OCI-LY1 (cell line): Measurements from ENCODE around the gene ENTPD3.

ENCODE experiments used
- H2AFZ ChIP-seq: fragments of 200-600 bp; sonication (generic), shearing (Covaris generic); 2 replicates; pipeline ENCODE4 v1.6.0; 2014; ENCODE audit warnings: antibody characterized with exemption, mild to moderate bottlenecking, low read length
- H3F3A ChIP-seq: fragments of 200-600 bp; sonication (generic), shearing (Covaris generic); 2 replicates; pipeline ENCODE4 v1.6.0; 2014; ENCODE audit warnings: mild to moderate bottlenecking, antibody characterized with exemption, low read length, moderate library complexity; ENCODE audit not compliant: insufficient read depth
- H3K27ac ChIP-seq: fragments of 200-600 bp; sonication (generic); 2 replicates; pipeline ENCODE4 v1.5.1; 2014; ENCODE audit warnings: low read length, mixed run types, mild to moderate bottlenecking, low read depth; ENCODE audit not compliant: poor library complexity, severe bottlenecking
- H3K27me3 ChIP-seq: fragments of 200-600 bp; sonication (generic); 2 replicates; pipeline ENCODE4 v1.6.0; 2014; ENCODE audit warnings: antibody characterized with exemption, mild to moderate bottlenecking, low read length, moderate library complexity; ENCODE audit not compliant: insufficient read depth
- H3K36me3 ChIP-seq: fragments of 200-600 bp; sonication (generic); 2 replicates; pipeline ENCODE4 v1.6.1; 2014; ENCODE audit warnings: mild to moderate bottlenecking, antibody characterized with exemption, low read length, moderate library complexity, mixed read lengths; ENCODE audit not compliant: insufficient read depth
- H3K4me1 ChIP-seq: fragments of 200-600 bp; sonication (generic); 2 replicates; pipeline ENCODE4 v1.5.1; 2014; ENCODE audit warnings: mild to moderate bottlenecking, low read length, moderate library complexity; ENCODE audit not compliant: insufficient read depth, severe bottlenecking
- H3K4me2 ChIP-seq: fragments of 200-600 bp; sonication (generic), shearing (Covaris generic); 2 replicates; pipeline ENCODE4 v1.6.1; 2014; ENCODE audit warnings: low read length
- H3K4me3 ChIP-seq: fragments of 200-600 bp; sonication (generic); 2 replicates; pipeline ENCODE4 v1.5.1; 2014; ENCODE audit warnings: low read length, low read depth, mild to moderate bottlenecking, mixed read lengths; ENCODE audit not compliant: poor library complexity, severe bottlenecking
- H3K79me2 ChIP-seq: fragments of 200-600 bp; shearing (Covaris generic); 2 replicates; pipeline ENCODE4 v1.6.1; 2016; ENCODE audit warnings: mixed run types, low read length, mixed read lengths; ENCODE audit not compliant: insufficient read depth
- H3K9ac ChIP-seq: fragments of 200-600 bp; sonication (generic), shearing (Covaris generic); 2 replicates; pipeline ENCODE4 v1.6.1; 2014; ENCODE audit warnings: mild to moderate bottlenecking, low read length, mixed read lengths
- H3K9me2 ChIP-seq: fragments of 200-600 bp; sonication (generic), shearing (Covaris generic); 2 replicates; pipeline ENCODE4 v1.6.1; 2014; ENCODE audit warnings: low read depth, mild to moderate bottlenecking, low read length, mixed read lengths
- H3K9me3 ChIP-seq: fragments of 200-600 bp; shearing (Covaris generic); 2 replicates; pipeline ENCODE4 v1.6.1; 2014; ENCODE audit warnings: low read length, mixed read lengths
- H4K20me1 ChIP-seq: fragments of 200-600 bp; sonication (generic), shearing (Covaris generic); 2 replicates; pipeline ENCODE4 v1.6.0; 2016; ENCODE audit warnings: mild to moderate bottlenecking, low read length; ENCODE audit not compliant: insufficient read depth
- CTCF ChIP-seq: fragments of 200-600 bp; sonication (generic), shearing (Covaris generic); IDR thresholded peaks from 2 replicates; pipeline ENCODE4 v1.5.1; 2017; ENCODE audit warnings: mild to moderate bottlenecking, antibody characterized with exemption, low read length, moderate library complexity, mixed read lengths
- EZH2 ChIP-seq: fragments of 200-600 bp; sonication (generic), shearing (Covaris generic); IDR thresholded peaks from 2 replicates; pipeline ENCODE4 v1.8.0; 2017; ENCODE audit warnings: borderline replicate concordance, mixed run types, mild to moderate bottlenecking, antibody characterized with exemption, low read length, moderate library complexity, mixed read lengths

ENTPD3 gene

GRCh38 chr3:40465111-40465407 lies 78.1 kb downstream of the ENTPD3 start:
- Histone ChIP-seq H3K4me2 (no peak overlapping the region), H3K9me2 (no peaks in the 10 kb centered on the region), H3K36me3 (peaks cover 65% of the 10 kb centered on the region), H3F3A (peaks cover 15% of the 10 kb centered on the region), H3K9ac (no peak overlapping the region), H3K4me3 (no peak overlapping the region), H3K27me3 (no peaks in the 10 kb centered on the region), H4K20me1 (no peaks in the 10 kb centered on the region), H3K9me3 (no peaks in the 10 kb centered on the region), H3K27ac (no peak overlapping the region), H3K79me2 (no peaks in the 10 kb centered on the region), H3K4me1 (peaks cover under 1% of the 10 kb centered on the region), H2AFZ (no peak overlapping the region)
- TF ChIP-seq CTCF (no peak), EZH2 (no peak)

GRCh38 chr3:40465456-40465855 lies 78.5 kb downstream of the ENTPD3 start:
- H3K36me3 ChIP-seq, result peaks cover 61% of the 10 kb centered on the region
- H3K79me2 ChIP-seq, result no peaks in the 10 kb centered on the region

GRCh38 chr3:40468018-40468417 lies 81.0 kb downstream of the ENTPD3 start:
- peaks cover 15% of the 10 kb centered on the region for H3F3A ChIP-seq
- H3K9me2 ChIP-seq, result no peaks in the 10 kb centered on the region
- H3K9me3 ChIP-seq, result no peaks in the 10 kb centered on the region
- H3K4me2 ChIP-seq, result no peak overlapping the region
- no peak overlapping the region for H3K4me3 ChIP-seq
- no peaks in the 10 kb centered on the region for H4K20me1 ChIP-seq
- no peak overlapping the region for H3K9ac ChIP-seq
- no peak for TF ChIP-seq CTCF
- TF ChIP-seq EZH2, result no peak
- no peak overlapping the region for H2AFZ ChIP-seq
- no peaks in the 10 kb centered on the region for H3K79me2 ChIP-seq
- no peaks in the 10 kb centered on the region for H3K4me1 ChIP-seq
- H3K27me3 ChIP-seq, result no peaks in the 10 kb centered on the region
- no peak overlapping the region for H3K27ac ChIP-seq
- peaks cover 35% of the 10 kb centered on the region for H3K36me3 ChIP-seq

More at GRCh38 chr3:40465456-40465855, 78.5 kb downstream of the ENTPD3 start:
- H3K9ac ChIP-seq, result no peak overlapping the region
- no peak overlapping the region for H3K4me2 ChIP-seq
- no peaks in the 10 kb centered on the region for H3K4me1 ChIP-seq
- no peak for TF ChIP-seq CTCF
- TF ChIP-seq EZH2, result no peak
- no peak overlapping the region for H3K27ac ChIP-seq
- H3F3A ChIP-seq, result peaks cover 15% of the 10 kb centered on the region
- no peak overlapping the region for H2AFZ ChIP-seq
- H3K27me3 ChIP-seq, result no peaks in the 10 kb centered on the region
- H3K9me2 ChIP-seq, result no peaks in the 10 kb centered on the region
- H4K20me1 ChIP-seq, result no peaks in the 10 kb centered on the region
- no peaks in the 10 kb centered on the region for H3K9me3 ChIP-seq
- H3K4me3 ChIP-seq, result no peak overlapping the region
